DMS153 treated with DMSO at 0.1 percent for 48 hours (cell line): ENCODE results near the gene ZNF189.

Experiments
- DNase-seq: peaks from one replicate; lab custom pipeline; 2025; ENCODE audit not compliant: unreplicated experiment; lab: John Stamatoyannopoulos, UW

Gene ZNF189

GRCh38 chr9:101448680-101449070, 50.0 kb downstream of the ZNF189 start:
- DNase-seq, result no peak

DNA sequence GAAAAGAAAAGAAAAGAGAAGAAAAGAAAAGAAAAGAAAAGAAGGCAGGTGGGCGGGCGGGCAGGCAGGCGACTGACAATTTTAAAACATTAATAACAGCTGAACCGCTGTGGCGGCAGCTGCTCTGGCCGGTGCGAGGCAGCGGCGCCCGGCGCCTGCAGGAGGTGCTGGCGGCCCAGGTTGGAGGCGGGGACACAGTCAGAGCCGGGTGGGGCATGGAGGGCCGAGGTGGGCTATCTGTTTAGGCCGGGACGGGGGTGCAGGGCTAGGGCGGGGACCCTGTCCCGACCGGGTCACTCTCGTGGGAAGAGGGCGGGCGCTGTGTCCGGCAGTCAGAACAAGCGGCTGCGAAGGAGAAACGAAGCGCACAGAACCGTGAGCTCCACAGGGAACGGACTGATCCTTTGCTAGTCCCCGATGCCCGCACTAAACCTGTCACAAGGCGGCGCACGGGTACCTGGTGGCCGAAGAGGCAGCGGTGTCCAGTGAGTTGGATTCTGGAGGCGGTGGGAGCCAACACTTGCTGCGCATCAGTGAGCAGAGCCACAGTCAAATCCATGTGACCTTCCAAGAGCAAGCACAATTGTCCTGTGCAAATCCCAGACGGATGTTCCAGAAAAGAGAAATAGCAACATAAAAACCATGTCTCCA, 50.5 kb downstream of the ZNF189 start:
- peak; percentile 65 for DNase-seq

- DNase-seq, result no peak
Observed at GRCh38 chr9:101450931-101451330, 52.3 kb downstream of the ZNF189 start.

DNA sequence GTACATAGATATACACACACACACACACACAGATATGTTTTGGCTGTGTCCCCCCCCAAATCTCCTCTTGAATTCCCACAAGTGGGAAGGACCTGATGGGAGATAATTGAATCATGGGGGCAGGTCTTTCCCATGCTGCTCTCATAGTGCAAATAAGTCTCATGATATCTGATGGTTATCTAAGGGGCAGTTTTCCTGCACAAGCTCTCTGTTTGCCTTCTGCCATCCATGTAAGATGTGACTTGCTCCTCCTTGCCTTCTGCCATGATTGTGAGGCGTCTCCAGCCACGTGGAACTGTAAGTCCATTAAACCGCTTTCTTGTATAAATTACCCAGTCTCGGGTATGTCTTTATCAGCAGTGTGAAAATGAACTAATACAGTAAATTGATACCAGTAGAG, 52.8 kb downstream of the ZNF189 start:
- no peak for DNase-seq

GRCh38 chr9:101453776-101454570, 55.3 kb downstream of the ZNF189 start:
- DNase-seq, result no peak

GRCh38 chr9:101455656-101456240, 57.1 kb downstream of the ZNF189 start:
- DNase-seq, result no peak

- no peak for DNase-seq
Observed at GRCh38 chr9:101457003-101457402, 58.4 kb downstream of the ZNF189 start.

- DNase-seq, result peak; percentile 75
Observed at GRCh38 chr9:101458963-101459631, 60.4 kb downstream of the ZNF189 start.
